ENCODE data around the gene ZSCAN10.

GRCh38 chr16:3101841-3102470 lies 2.9 kb upstream of the ZSCAN10 start:
- no peak for TF ChIP-seq CTCF (IDR thresholded peaks at IDR 0.05)
- TF ChIP-seq POLR2A (IDR thresholded peaks at IDR 0.05), result no peak

Data from thyroid gland (tissue), 4 donors.